CD4-positive, alpha-beta T cell treated with Interleukin-12 subunit alpha and Interleukin-12 subunit beta, for 1 hour (primary cell): ENCODE measurements around the gene ZNF334.

Source experiments
- DNase-seq: peaks from one replicate; pipeline ENCODE4 v3.0.0-alpha.2; 2020

Gene ZNF334

GRCh38 chr20:46484954-46485353 lies 28.4 kb downstream of the ZNF334 start:
- no peak for DNase-seq

GRCh38 chr20:46483879-46484278 lies 29.5 kb downstream of the ZNF334 start:
- no peak for DNase-seq

GRCh38 chr20:46482864-46483263 lies 30.5 kb downstream of the ZNF334 start:
- DNase-seq, result no peak

- DNase-seq, result no peak
Measured at GRCh38 chr20:46477640-46478039, 35.7 kb downstream of the ZNF334 start.

GRCh38 chr20:46477225-46477624 lies 36.1 kb downstream of the ZNF334 start:
- no peak for DNase-seq

- no peak for DNase-seq
Measured at GRCh38 chr20:46468508-46468907, 44.9 kb downstream of the ZNF334 start.

GRCh38 chr20:46464451-46464850 lies 48.9 kb downstream of the ZNF334 start:
- no peak for DNase-seq

- DNase-seq, result no peak
Measured at GRCh38 chr20:46463852-46464251, 49.5 kb downstream of the ZNF334 start.

GRCh38 chr20:46461808-46462207 lies 51.6 kb downstream of the ZNF334 start:
- no peak for DNase-seq

- DNase-seq, result no peak
Measured at GRCh38 chr20:46458866-46459750, 54.3 kb downstream of the ZNF334 start.

- no peak for DNase-seq
Measured at GRCh38 chr20:46456255-46457028, 56.9 kb downstream of the ZNF334 start.

GRCh38 chr20:46455729-46456128 lies 57.6 kb downstream of the ZNF334 start:
- DNase-seq, result no peak
